HepG2 (cell line): ENCODE data around the gene SULT2A1. TPM values are rescaled to one million over a fixed set of nuclear protein-coding genes. Genes with fewer than 3 reads are reported as not detected.
A peak's percentile ranks its signal among the peaks of the same experiment; 100 is the strongest.

Experiments used
- ARNTL ChIP-seq: sonication (generic); formaldehyde crosslinking; IDR thresholded peaks from 2 replicates; pipeline ENCODE4 v1.4.0; 2020; ENCODE audit warnings: mild to moderate bottlenecking, missing genetic modification reagents
- CC2D1A ChIP-seq: sonication (generic); formaldehyde crosslinking; IDR thresholded peaks from 2 replicates; pipeline ENCODE4 v1.8.1; 2023; ENCODE audit warnings: mild to moderate bottlenecking, missing genetic modification reagents
- ZBTB46 ChIP-seq: sonication (generic); formaldehyde crosslinking; IDR thresholded peaks from 2 replicates; pipeline ENCODE4 v1.4.0; 2020; ENCODE audit warnings: mild to moderate bottlenecking, missing genetic modification reagents, borderline replicate concordance
- ZNF253 ChIP-seq: sonication (generic); formaldehyde crosslinking; IDR thresholded peaks from 2 replicates; pipeline ENCODE4 v1.8.0; 2022; ENCODE audit warnings: mild to moderate bottlenecking, missing genetic modification reagents, borderline replicate concordance
- ZNF446 ChIP-seq: sonication (generic); formaldehyde crosslinking; IDR thresholded peaks from 2 replicates; pipeline ENCODE4 v1.5.0; 2020; ENCODE audit warnings: mild to moderate bottlenecking, missing genetic modification reagents
- ZNF646 ChIP-seq: sonication (generic); formaldehyde crosslinking; IDR thresholded peaks from 2 replicates; pipeline ENCODE4 v1.9.0; 2021; ENCODE audit warnings: mild to moderate bottlenecking, missing genetic modification reagents
- ZNF674 ChIP-seq: sonication (generic); formaldehyde crosslinking; IDR thresholded peaks from 2 replicates; pipeline ENCODE4 v1.5.0; 2020; ENCODE audit warnings: low read depth, mild to moderate bottlenecking, missing genetic modification reagents
- ZSCAN12 ChIP-seq: sonication (generic); formaldehyde crosslinking; IDR thresholded peaks from 2 replicates; pipeline ENCODE4 v1.9.0; 2021; ENCODE audit warnings: mild to moderate bottlenecking, missing genetic modification reagents
- ZSCAN22 ChIP-seq: sonication (generic); formaldehyde crosslinking; IDR thresholded peaks from 2 replicates; pipeline ENCODE4 v1.4.0; 2020; ENCODE audit warnings: mild to moderate bottlenecking, missing genetic modification reagents
- polyA plus RNA-seq, 8 experiments: library from polyadenylated mRNA; depleted of rRNA in 3 of 8; stranded (reverse) in 7 of 8; unstranded in 1 of 8; fragments of >200 nt; fragmentation: Illumina TruSeq in 4 of 8; extraction: Trizol in 4 of 8; gene quantifications; 2 replicates each; pipeline versions ENCODE4 v1.2.1 to v1.2.3, GENCODE V29; 2011 to 2016; ENCODE audit warnings: low read depth in 4 of 8, missing spikeins in 1 of 8, mixed read lengths in 1 of 8; ENCODE audit not compliant: insufficient read depth in 1 of 8
- total RNA-seq, 5 experiments: library from RNA; depleted of rRNA; stranded (reverse); fragments of >200 nt; fragmentation: Illumina TruSeq; extraction: Trizol; gene quantifications; 2 replicates each; pipeline ENCODE4 v1.2.3, GENCODE V29; 2016; ENCODE audit warnings: low read depth in 1 of 5
- TF ChIP-seq, protein P1 (sequence below): sonication (generic); formaldehyde crosslinking; conservative IDR thresholded peaks from 2 replicates; pipeline ENCODE4 v1.4.0; 2020; ENCODE audit warnings: mild to moderate bottlenecking, missing genetic modification reagents, moderate library complexity
- TF ChIP-seq, protein P2 (sequence below): sonication (generic); formaldehyde crosslinking; IDR thresholded peaks from 2 replicates; pipeline ENCODE4 v1.4.0; 2020; ENCODE audit warnings: missing genetic modification reagents, mild to moderate bottlenecking, borderline replicate concordance

Gene SULT2A1
- total and polyA plus RNA-seq, 2 of the 13 experiments (the other 11 are each of a cell fraction or from before 2014, with no cell fraction given), result 137 to 193 TPM

DNA sequence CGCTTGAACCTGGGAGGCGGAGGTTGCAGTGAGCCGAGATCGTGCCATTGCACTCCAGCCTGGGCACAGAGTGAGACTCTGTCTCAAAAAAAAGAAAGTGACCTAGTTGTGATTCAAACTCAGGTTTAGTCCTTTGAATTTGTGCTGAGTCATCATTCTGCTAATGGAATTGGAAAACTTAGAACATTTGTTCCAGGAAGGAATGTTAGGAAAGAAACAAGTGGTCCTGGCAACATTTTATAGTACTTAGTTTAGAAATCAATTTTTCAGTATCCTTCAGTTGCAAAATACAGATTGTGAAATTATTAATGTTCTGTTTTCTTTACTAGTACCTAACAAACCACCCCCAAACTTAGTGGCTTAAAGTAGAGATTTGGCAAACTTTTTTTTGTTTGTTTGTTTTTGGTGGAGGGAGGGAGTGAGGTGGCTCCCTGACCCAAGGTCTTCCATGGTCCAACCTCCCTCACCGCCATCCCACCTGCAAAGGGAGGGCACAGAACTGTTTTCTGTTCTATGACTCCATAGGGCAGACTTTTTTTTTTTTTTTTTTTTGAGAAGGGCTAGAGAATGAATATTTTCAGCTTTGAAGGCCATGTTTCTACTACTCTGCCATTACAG lies 9.2 kb upstream of the SULT2A1 start (continued):
- no peak for TF ChIP-seq ZNF674 (CRISPR knock-in tag)
- TF ChIP-seq ZBTB46 (CRISPR knock-in tag), result no peak
- TF ChIP-seq CC2D1A (CRISPR knock-in tag), result no peak
- no peak for TF ChIP-seq ARNTL (CRISPR knock-in tag)
- no peak for TF ChIP-seq ZNF646 (CRISPR knock-in tag)
- TF ChIP-seq ZNF253 (CRISPR knock-in tag), result no peak
- TF ChIP-seq ZNF446 (CRISPR knock-in tag), result no peak
- TF ChIP-seq, protein P1, sequence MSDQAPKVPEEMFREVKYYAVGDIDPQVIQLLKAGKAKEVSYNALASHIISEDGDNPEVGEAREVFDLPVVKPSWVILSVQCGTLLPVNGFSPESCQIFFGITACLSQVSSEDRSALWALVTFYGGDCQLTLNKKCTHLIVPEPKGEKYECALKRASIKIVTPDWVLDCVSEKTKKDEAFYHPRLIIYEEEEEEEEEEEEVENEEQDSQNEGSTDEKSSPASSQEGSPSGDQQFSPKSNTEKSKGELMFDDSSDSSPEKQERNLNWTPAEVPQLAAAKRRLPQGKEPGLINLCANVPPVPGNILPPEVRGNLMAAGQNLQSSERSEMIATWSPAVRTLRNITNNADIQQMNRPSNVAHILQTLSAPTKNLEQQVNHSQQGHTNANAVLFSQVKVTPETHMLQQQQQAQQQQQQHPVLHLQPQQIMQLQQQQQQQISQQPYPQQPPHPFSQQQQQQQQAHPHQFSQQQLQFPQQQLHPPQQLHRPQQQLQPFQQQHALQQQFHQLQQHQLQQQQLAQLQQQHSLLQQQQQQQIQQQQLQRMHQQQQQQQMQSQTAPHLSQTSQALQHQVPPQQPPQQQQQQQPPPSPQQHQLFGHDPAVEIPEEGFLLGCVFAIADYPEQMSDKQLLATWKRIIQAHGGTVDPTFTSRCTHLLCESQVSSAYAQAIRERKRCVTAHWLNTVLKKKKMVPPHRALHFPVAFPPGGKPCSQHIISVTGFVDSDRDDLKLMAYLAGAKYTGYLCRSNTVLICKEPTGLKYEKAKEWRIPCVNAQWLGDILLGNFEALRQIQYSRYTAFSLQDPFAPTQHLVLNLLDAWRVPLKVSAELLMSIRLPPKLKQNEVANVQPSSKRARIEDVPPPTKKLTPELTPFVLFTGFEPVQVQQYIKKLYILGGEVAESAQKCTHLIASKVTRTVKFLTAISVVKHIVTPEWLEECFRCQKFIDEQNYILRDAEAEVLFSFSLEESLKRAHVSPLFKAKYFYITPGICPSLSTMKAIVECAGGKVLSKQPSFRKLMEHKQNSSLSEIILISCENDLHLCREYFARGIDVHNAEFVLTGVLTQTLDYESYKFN, result peak; percentile 53
- TF ChIP-seq ZSCAN12, result no peak
- TF ChIP-seq ZSCAN22 (CRISPR knock-in tag), result no peak
- TF ChIP-seq, protein P2, sequence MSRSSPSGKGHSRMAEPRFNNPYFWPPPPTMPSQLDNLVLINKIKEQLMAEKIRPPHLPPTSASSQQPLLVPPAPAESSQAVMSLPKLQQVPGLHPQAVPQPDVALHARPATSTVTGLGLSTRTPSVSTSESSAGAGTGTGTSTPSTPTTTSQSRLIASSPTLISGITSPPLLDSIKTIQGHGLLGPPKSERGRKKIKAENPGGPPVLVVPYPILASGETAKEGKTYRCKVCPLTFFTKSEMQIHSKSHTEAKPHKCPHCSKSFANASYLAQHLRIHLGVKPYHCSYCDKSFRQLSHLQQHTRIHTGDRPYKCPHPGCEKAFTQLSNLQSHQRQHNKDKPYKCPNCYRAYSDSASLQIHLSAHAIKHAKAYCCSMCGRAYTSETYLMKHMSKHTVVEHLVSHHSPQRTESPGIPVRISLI (CRISPR knock-in tag), result peak; percentile 61; the same call in 1 of the 2 replicates
